HL-60 (cell line): ENCODE measurements around the gene PICALM.

Source experiments
- DNase-seq, 2 experiments: peaks; one replicate each; pipeline ENCODE4 v3.0.0-alpha.2; 2010 to 2020; ENCODE audit warnings: low read depth in 1 of 2, low spot score in 1 of 2
- H3K27ac ChIP-seq: fragments of 250-450 bp; sonication (Bioruptor Pico); replicated peaks from 2 replicates; pipeline ENCODE4 v1.5.1; 2020; ENCODE audit warnings: mild to moderate bottlenecking, moderate library complexity
- H3K27me3 ChIP-seq: fragments of 250-450 bp; sonication (Bioruptor Pico); 2 replicates; pipeline ENCODE4 v1.5.1; 2021; ENCODE audit warnings: mild to moderate bottlenecking, moderate library complexity; ENCODE audit not compliant: insufficient read depth, poor library complexity, severe bottlenecking
- H3K4me3 ChIP-seq: replicated peaks from 2 replicates; pipeline ENCODE4 v1.5.1; 2011; ENCODE audit warnings: mild to moderate bottlenecking, control low read depth, low read length; ENCODE audit not compliant: insufficient read depth
- CTCF ChIP-seq: IDR thresholded peaks from one replicate; pipeline ENCODE4 v1.5.1; 2011; ENCODE audit warnings: low read length, control low read depth, inconsistent platforms; ENCODE audit not compliant: insufficient read depth
- GABPA ChIP-seq: IDR thresholded peaks from 2 replicates; pipeline ENCODE4 v1.6.1; 2012; ENCODE audit warnings: low read depth
- POLR2AphosphoS5 ChIP-seq: IDR thresholded peaks from 2 replicates; pipeline ENCODE4 v1.6.1; 2012; ENCODE audit warnings: low read depth
- REST ChIP-seq: IDR thresholded peaks from 2 replicates; pipeline ENCODE4 v1.6.1; 2012; ENCODE audit warnings: low read depth; ENCODE audit not compliant: insufficient replicate concordance
- SPI1 ChIP-seq: IDR thresholded peaks from 2 replicates; pipeline ENCODE4 v1.6.1; 2012; ENCODE audit warnings: low read depth, mild to moderate bottlenecking, borderline replicate concordance

PICALM gene

GRCh38 chr11:86013713-86014112 is 55.2 kb downstream of the PICALM start:
- TF ChIP-seq POLR2AphosphoS5 (no peak), CTCF (no peak), REST (no peak), SPI1 (no peak), GABPA (no peak)
- Histone ChIP-seq H3K27me3 (no peaks in the 10 kb centered on the region), H3K27ac (no peak overlapping the region), H3K4me3 (no peak overlapping the region)
- DNase-seq, result no peak

GRCh38 chr11:86011175-86011574 is 57.7 kb downstream of the PICALM start:
- Histone ChIP-seq H3K27me3 (no peaks in the 10 kb centered on the region), H3K4me3 (no peak overlapping the region), H3K27ac (no peak overlapping the region)
- DNase-seq, result no peak
- TF ChIP-seq SPI1 (no peak), REST (no peak), GABPA (no peak), CTCF (no peak), POLR2AphosphoS5 (no peak)

- no peak for DNase-seq
- Histone ChIP-seq H3K27ac (no peak overlapping the region), H3K4me3 (no peak overlapping the region), H3K27me3 (no peaks in the 10 kb centered on the region)
- TF ChIP-seq SPI1 (no peak), REST (no peak), CTCF (no peak), GABPA (no peak), POLR2AphosphoS5 (no peak)
These were observed 65.2 kb downstream of the PICALM start for GRCh38 chr11:86003654-86004053.
